ENCODE measurements around the gene TMEM63B.
"Not testable (repeated sequence)": the region's sequence is repeated elsewhere in the genome, so short reads cannot be mapped to it uniquely, and the experiment has no call there.

Gene TMEM63B

GRCh38 chr6:44087623-44088022, 39.7 kb upstream of the TMEM63B start:
- TF ChIP-seq NFRKB (IDR thresholded peaks at IDR 0.05) (no peak), CTBP1 (IDR thresholded peaks at IDR 0.05; ENCODE audit: borderline replicate concordance) (no peak), PKNOX1 (IDR thresholded peaks at IDR 0.05) (no peak), SP1 (IDR thresholded peaks at IDR 0.05) (no peak), L3MBTL2 (conservative IDR thresholded peaks at IDR 0.05) (no peak), HDGF (IDR thresholded peaks at IDR 0.05; ENCODE audit: borderline replicate concordance) (no peak), FOXK2 (IDR thresholded peaks at IDR 0.05) (no peak), LEF1 (IDR thresholded peaks at IDR 0.05; ENCODE audit: borderline replicate concordance) (no peak), BHLHE40 (IDR thresholded peaks at IDR 0.05; ENCODE audit: borderline replicate concordance) (no peak), SUZ12 (IDR thresholded peaks at IDR 0.05) (no peak), TARDBP (IDR thresholded peaks at IDR 0.05) (no peak), FOXM1 (IDR thresholded peaks at IDR 0.05; ENCODE audit: borderline replicate concordance) (no peak), ELF4 (IDR thresholded peaks at IDR 0.05) (no peak), ZNF384 (IDR thresholded peaks at IDR 0.05) (no peak), ARNT (IDR thresholded peaks at IDR 0.05) (no peak), FOXA1 (IDR thresholded peaks at IDR 0.05) (no peak)
- DNase-seq (ENCODE audit: extremely low spot score) = no peak
- CTCF ChIA-PET = no interaction called here
- POLR2A ChIA-PET = no interaction called here

GRCh38 chr6:44088827-44089590, 38.3 kb upstream of the TMEM63B start:
- TF ChIP-seq HDGF (IDR thresholded peaks at IDR 0.05; ENCODE audit: borderline replicate concordance) (no peak), SP1 (IDR thresholded peaks at IDR 0.05) (no peak), SUZ12 (IDR thresholded peaks at IDR 0.05) (no peak), FOXA1 (IDR thresholded peaks at IDR 0.05) (no peak), ARNT (IDR thresholded peaks at IDR 0.05) (no peak), NFRKB (IDR thresholded peaks at IDR 0.05) (no peak), ELF4 (IDR thresholded peaks at IDR 0.05) (no peak), PKNOX1 (IDR thresholded peaks at IDR 0.05) (no peak), CTBP1 (IDR thresholded peaks at IDR 0.05; ENCODE audit: borderline replicate concordance) (no peak), TARDBP (IDR thresholded peaks at IDR 0.05) (no peak)
- ChIA-PET POLR2A (no interaction called here), CTCF (interaction anchor here (0.6 kb wide), 1 partner anchor 15 kb away, joined by 3 read pairs; no protein-coding TSS in a partner anchor)
- no peak for DNase-seq (ENCODE audit: extremely low spot score)

- CTCF ChIA-PET = no interaction called here
- DNase-seq (ENCODE audit: extremely low spot score) = no peak
- no peak for TF ChIP-seq LEF1 (IDR thresholded peaks at IDR 0.05; ENCODE audit: borderline replicate concordance)
- TF ChIP-seq CTBP1 (IDR thresholded peaks at IDR 0.05; ENCODE audit: borderline replicate concordance) = no peak
- no peak for TF ChIP-seq FOXM1 (IDR thresholded peaks at IDR 0.05; ENCODE audit: borderline replicate concordance)
- no peak for TF ChIP-seq SP1 (IDR thresholded peaks at IDR 0.05)
- POLR2A ChIA-PET = interaction anchor here (1.0 kb wide), 1 partner anchor 156 kb away, joined by 3 read pairs; the partner anchor contains the start of gene HSP90AB1
These were observed 36.9 kb upstream of the TMEM63B start for GRCh38 chr6:44090465-44090864.

- POLR2A ChIA-PET; DNase-seq (ENCODE audit: extremely low spot score): not testable (repeated sequence)
- CTCF ChIA-PET = interaction anchor here (0.6 kb wide), 1 partner anchor 377 kb away, joined by 3 read pairs; no protein-coding TSS in a partner anchor
These were observed 36.0 kb upstream of the TMEM63B start for GRCh38 chr6:44091356-44091755.

DNA sequence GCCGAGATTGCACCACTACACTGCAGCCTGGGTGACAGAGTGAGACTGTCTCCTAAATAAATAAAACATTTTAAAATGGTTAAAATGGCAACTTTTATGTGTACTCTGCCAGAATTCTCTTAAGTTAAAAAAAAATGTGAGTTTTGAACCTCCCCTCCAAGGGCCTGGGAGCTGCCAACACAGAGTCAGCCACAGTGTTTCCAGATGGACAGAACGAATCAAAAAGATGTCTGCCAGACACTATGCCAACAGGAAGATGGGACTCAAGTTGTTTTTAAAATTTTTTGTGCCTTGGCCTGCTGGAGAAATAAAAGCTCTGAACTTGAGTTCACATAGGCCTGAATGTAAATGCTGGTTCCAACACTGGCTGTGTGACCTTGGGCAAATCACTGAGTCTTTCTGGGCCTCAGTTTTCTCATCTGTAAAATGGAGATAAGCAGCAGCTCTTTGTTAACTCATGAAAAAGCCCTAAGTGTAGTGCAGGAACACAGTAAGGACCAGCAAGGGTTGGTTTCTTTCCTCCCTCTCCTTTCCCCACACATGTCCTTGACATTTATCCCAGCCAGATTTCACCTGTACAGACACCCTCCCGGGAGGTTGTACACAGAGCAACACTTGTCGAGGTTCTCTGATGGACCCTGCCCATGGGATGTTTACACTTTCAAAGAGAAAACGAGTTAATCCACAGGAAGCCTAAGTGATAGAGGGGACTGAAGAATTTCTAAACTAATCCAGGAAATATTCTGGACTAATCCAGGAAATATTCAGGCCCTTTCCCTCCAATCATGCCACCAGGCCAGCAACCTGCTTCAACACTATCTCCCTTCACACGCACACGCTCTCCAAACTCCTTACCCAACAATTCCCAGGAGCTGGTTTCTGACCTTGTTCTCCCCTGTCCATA, 35.1 kb upstream of the TMEM63B start:
- no peak for DNase-seq (ENCODE audit: extremely low spot score)
- CTCF ChIA-PET = no interaction called here
- POLR2A ChIA-PET = no interaction called here
- no peak for TF ChIP-seq BHLHE40 (IDR thresholded peaks at IDR 0.05; ENCODE audit: borderline replicate concordance)
- no peak for TF ChIP-seq PKNOX1 (IDR thresholded peaks at IDR 0.05)
- no peak for TF ChIP-seq FOXK2 (IDR thresholded peaks at IDR 0.05)
- no peak for TF ChIP-seq NFRKB (IDR thresholded peaks at IDR 0.05)

- POLR2A ChIA-PET = no interaction called here
- CTCF ChIA-PET = no interaction called here
These were observed 34.3 kb upstream of the TMEM63B start for GRCh38 chr6:44093066-44093465.

More at GRCh38 chr6:44093066-44093465, 34.3 kb upstream of the TMEM63B start:
- no peak for TF ChIP-seq SUZ12 (IDR thresholded peaks at IDR 0.05)
- TF ChIP-seq PKNOX1 (IDR thresholded peaks at IDR 0.05) = no peak
- TF ChIP-seq SP1 (IDR thresholded peaks at IDR 0.05) = no peak
- TF ChIP-seq L3MBTL2 (conservative IDR thresholded peaks at IDR 0.05) = no peak
- TF ChIP-seq TARDBP (IDR thresholded peaks at IDR 0.05) = no peak
- no peak for TF ChIP-seq BHLHE40 (IDR thresholded peaks at IDR 0.05; ENCODE audit: borderline replicate concordance)
- TF ChIP-seq HDGF (IDR thresholded peaks at IDR 0.05; ENCODE audit: borderline replicate concordance) = no peak
- no peak for TF ChIP-seq CTBP1 (IDR thresholded peaks at IDR 0.05; ENCODE audit: borderline replicate concordance)
- DNase-seq (ENCODE audit: extremely low spot score) = no peak
